Measurements from ENCODE around the gene SEBOX. TPM values are rescaled to one million over a fixed set of nuclear protein-coding genes. Genes with fewer than 3 reads are reported as not detected.

SEBOX gene
- total RNA-seq, 1 donor from 2014 or later: not detected

DNA sequence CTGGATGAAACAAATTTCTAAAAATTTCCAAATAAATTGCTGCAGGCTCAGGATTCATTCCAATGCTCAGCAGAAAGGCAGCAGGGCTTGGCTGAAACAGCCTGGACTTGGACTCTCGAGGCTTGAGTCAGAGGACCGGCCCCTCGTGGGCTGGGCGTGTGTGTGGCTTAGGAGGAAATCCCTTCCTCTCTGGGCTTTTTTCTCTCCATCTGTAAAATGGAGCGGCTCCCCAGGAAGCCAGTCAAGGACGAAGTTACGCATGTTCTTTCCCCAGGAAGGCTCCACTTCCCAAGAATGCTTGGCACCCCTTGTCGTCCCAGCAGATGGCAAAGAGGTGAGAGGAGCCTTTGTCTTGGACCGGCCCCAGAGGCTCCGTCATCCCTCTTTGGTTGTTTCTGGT lies 27.5 kb upstream of the SEBOX start:
- TF ChIP-seq, protein P1, sequence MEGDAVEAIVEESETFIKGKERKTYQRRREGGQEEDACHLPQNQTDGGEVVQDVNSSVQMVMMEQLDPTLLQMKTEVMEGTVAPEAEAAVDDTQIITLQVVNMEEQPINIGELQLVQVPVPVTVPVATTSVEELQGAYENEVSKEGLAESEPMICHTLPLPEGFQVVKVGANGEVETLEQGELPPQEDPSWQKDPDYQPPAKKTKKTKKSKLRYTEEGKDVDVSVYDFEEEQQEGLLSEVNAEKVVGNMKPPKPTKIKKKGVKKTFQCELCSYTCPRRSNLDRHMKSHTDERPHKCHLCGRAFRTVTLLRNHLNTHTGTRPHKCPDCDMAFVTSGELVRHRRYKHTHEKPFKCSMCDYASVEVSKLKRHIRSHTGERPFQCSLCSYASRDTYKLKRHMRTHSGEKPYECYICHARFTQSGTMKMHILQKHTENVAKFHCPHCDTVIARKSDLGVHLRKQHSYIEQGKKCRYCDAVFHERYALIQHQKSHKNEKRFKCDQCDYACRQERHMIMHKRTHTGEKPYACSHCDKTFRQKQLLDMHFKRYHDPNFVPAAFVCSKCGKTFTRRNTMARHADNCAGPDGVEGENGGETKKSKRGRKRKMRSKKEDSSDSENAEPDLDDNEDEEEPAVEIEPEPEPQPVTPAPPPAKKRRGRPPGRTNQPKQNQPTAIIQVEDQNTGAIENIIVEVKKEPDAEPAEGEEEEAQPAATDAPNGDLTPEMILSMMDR (conservative IDR thresholded peaks at IDR 0.05): no peak
- Mint-ChIP-seq H3K27ac (no peak overlapping the region), H3K9me3 (no peaks in the 10 kb centered on the region), H3K4me1 (ENCODE audit: unreplicated experiment) (no peaks in the 10 kb centered on the region), H3K36me3 (peaks cover 25% of the 10 kb centered on the region), H3K27me3 (no peaks in the 10 kb centered on the region), H3K4me3 (no peak overlapping the region)
- no peak for DNase-seq (ENCODE audit: extremely low spot score, unreplicated experiment)

GRCh38 chr17:28391401-28391800 lies 26.4 kb upstream of the SEBOX start:
- TF ChIP-seq, protein P1 (conservative IDR thresholded peaks at IDR 0.05): no peak
- no peaks in the 10 kb centered on the region for H3K9me3 Mint-ChIP-seq
- no peak for DNase-seq (ENCODE audit: extremely low spot score, unreplicated experiment)
- H3K36me3 Mint-ChIP-seq: peaks cover 26% of the 10 kb centered on the region
- no peaks in the 10 kb centered on the region for H3K4me1 Mint-ChIP-seq (ENCODE audit: unreplicated experiment)
- H3K4me3 Mint-ChIP-seq: no peak overlapping the region
- no peaks in the 10 kb centered on the region for H3K27me3 Mint-ChIP-seq
- no peak overlapping the region for H3K27ac Mint-ChIP-seq

GRCh38 chr17:28390984-28391383 lies 26.0 kb upstream of the SEBOX start:
- H3K4me1 Mint-ChIP-seq (ENCODE audit: unreplicated experiment): no peaks in the 10 kb centered on the region
- no peak overlapping the region for H3K4me3 Mint-ChIP-seq
- no peaks in the 10 kb centered on the region for H3K27me3 Mint-ChIP-seq
- no peak for DNase-seq (ENCODE audit: extremely low spot score, unreplicated experiment)
- H3K36me3 Mint-ChIP-seq: peaks cover 26% of the 10 kb centered on the region
- no peak overlapping the region for H3K27ac Mint-ChIP-seq
- TF ChIP-seq, protein P1 (conservative IDR thresholded peaks at IDR 0.05): no peak
- no peaks in the 10 kb centered on the region for H3K9me3 Mint-ChIP-seq

DNA sequence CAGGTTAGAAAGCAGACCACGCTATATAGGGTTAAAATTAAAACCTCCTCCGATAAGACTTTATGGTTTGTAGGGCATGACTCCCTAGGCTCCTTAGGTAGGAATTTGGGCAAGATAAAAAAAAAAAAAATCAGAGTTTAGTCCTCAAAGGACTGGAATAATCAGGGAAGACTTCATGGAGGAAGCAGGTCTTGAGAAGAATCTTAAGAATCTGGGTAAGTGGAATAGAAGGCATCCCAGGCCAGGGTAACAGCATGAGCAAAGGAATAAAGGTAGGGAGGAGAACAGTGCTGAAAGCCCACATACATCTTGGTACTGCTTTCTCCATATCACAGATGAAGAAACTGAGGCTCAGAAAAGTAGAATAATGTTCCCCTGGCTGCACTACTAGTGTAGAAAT lies 25.6 kb upstream of the SEBOX start:
- Mint-ChIP-seq H3K36me3 (peaks cover 26% of the 10 kb centered on the region), H3K27ac (no peak overlapping the region), H3K9me3 (no peaks in the 10 kb centered on the region), H3K27me3 (peaks cover under 1% of the 10 kb centered on the region), H3K4me1 (ENCODE audit: unreplicated experiment) (no peaks in the 10 kb centered on the region), H3K4me3 (no peak overlapping the region)
- DNase-seq (ENCODE audit: extremely low spot score, unreplicated experiment): no peak
- TF ChIP-seq, protein P1 (conservative IDR thresholded peaks at IDR 0.05): no peak

DNA sequence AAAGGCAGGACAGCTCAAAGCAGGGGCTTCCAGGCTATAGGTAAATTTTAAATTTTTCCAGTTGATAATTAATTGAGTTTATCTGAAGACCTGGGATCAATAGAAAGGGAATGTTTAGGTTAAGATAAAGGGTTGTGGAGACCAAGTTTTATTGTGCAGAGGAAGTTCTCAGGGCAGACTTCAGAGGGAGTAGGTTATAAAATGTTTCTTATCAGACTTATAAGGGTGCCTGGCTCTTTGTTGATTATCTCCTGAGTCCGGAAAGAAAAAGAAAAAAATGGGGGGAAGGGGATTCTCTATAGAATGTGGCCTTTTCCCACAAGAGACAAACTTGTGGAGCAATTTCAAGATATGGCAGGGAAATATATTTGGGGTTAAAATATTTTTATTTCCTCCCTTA lies 25.1 kb upstream of the SEBOX start:
- DNase-seq (ENCODE audit: extremely low spot score, unreplicated experiment): no peak
- H3K36me3 Mint-ChIP-seq: peaks cover 26% of the 10 kb centered on the region
- no peaks in the 10 kb centered on the region for H3K9me3 Mint-ChIP-seq
- no peak overlapping the region for H3K27ac Mint-ChIP-seq
- peaks cover 3% of the 10 kb centered on the region for H3K27me3 Mint-ChIP-seq
- H3K4me1 Mint-ChIP-seq (ENCODE audit: unreplicated experiment): no peaks in the 10 kb centered on the region
- TF ChIP-seq, protein P1 (conservative IDR thresholded peaks at IDR 0.05): no peak
- no peak overlapping the region for H3K4me3 Mint-ChIP-seq

- no peaks in the 10 kb centered on the region for H3K4me1 Mint-ChIP-seq (ENCODE audit: unreplicated experiment)
- H3K27me3 Mint-ChIP-seq: peaks cover 21% of the 10 kb centered on the region
- TF ChIP-seq, protein P1 (conservative IDR thresholded peaks at IDR 0.05): no peak
- H3K9me3 Mint-ChIP-seq: no peaks in the 10 kb centered on the region
- no peak for DNase-seq (ENCODE audit: extremely low spot score, unreplicated experiment)
- H3K27ac Mint-ChIP-seq: no peak overlapping the region
- H3K36me3 Mint-ChIP-seq: peaks cover 26% of the 10 kb centered on the region
- H3K4me3 Mint-ChIP-seq: no peak overlapping the region
Observed at GRCh38 chr17:28388106-28388505, 23.1 kb upstream of the SEBOX start.

Measured in type B pancreatic cell (in vitro differentiated cells).